Muscle of leg (tissue), 11 donors: ENCODE results near the gene WDR86. TPM values are rescaled to one million over a fixed set of nuclear protein-coding genes. Genes with fewer than 3 reads are reported as not detected.

Experiments used
- DNase-seq: peaks from one replicate; pipeline ENCODE4 v3.0.0; 2013
- H3K27ac ChIP-seq: one replicate; pipeline ENCODE4 v1.5.1; 2013; ENCODE audit warnings: mild to moderate bottlenecking, low read length, control low read depth
- H3K27me3 ChIP-seq: one replicate; pipeline ENCODE4 v1.6.1; 2013; ENCODE audit warnings: low read length; ENCODE audit not compliant: control insufficient read depth, insufficient read depth
- H3K36me3 ChIP-seq: one replicate; pipeline ENCODE4 v1.6.1; 2013; ENCODE audit warnings: low read length; ENCODE audit not compliant: control insufficient read depth, insufficient read depth
- H3K4me1 ChIP-seq: one replicate; pipeline ENCODE4 v1.6.1; 2013; ENCODE audit warnings: low read length; ENCODE audit not compliant: control insufficient read depth, insufficient read depth
- H3K4me3 ChIP-seq: one replicate; pipeline ENCODE4 v1.5.1; 2013; ENCODE audit warnings: low read length, control low read depth
- H3K9me3 ChIP-seq: replicated peaks from 2 replicates; pipeline ENCODE4 v1.6.1; 2013; ENCODE audit warnings: low read depth, low read length; ENCODE audit not compliant: control insufficient read depth
- WGBS: methylation state at CpG from one replicate; pipeline ENCODE4 v1.1.5; 2013; ENCODE audit warnings: missing lambda C conversion rate; ENCODE audit not compliant: insufficient coverage; 5-methylcytosine and 5-hydroxymethylcytosine counted together
- polyA plus RNA-seq, 8 donors: library from polyadenylated mRNA; unstranded; fragments of 120-200 nt; gene quantifications; one replicate each; pipeline versions ENCODE4 v1.2.1 to v1.2.3, GENCODE V29; 2013; ENCODE audit warnings: inconsistent platforms in 1 of 8, low replicate concordance in 1 of 8; ENCODE audit not compliant: insufficient read length in 8 of 8, insufficient read depth in 1 of 8
- total RNA-seq: library from RNA; stranded (reverse); fragments of 120-200 nt; gene quantifications from one replicate; pipeline ENCODE4 v1.2.4, GENCODE V29; 2013

The WDR86 gene
- total and polyA plus RNA-seq, 9 donors = 2.8 to 11.0 (median 5.3) TPM

GRCh38 chr7:151398446-151399304 is 11.2 kb downstream of the WDR86 start:
- Histone ChIP-seq H3K9me3 (peaks cover 4% of the 10 kb centered on the region), H3K4me3 (no peak overlapping the region), H3K36me3 (no peaks in the 10 kb centered on the region), H3K4me1 (no peaks in the 10 kb centered on the region), H3K27ac (no peak overlapping the region), H3K27me3 (no peaks in the 10 kb centered on the region)
- WGBS = 83% methylated on average over 18 of the region's 19 CpGs
- no peak for DNase-seq

GRCh38 chr7:151397026-151397425 is 12.8 kb downstream of the WDR86 start:
- H3K9me3 ChIP-seq = peaks cover 4% of the 10 kb centered on the region
- no peak overlapping the region for H3K27ac ChIP-seq
- no peak for DNase-seq
- no peak overlapping the region for H3K4me3 ChIP-seq
- no peaks in the 10 kb centered on the region for H3K27me3 ChIP-seq
- 84% methylated on average over 11 of the region's 13 CpGs for WGBS
- no peaks in the 10 kb centered on the region for H3K4me1 ChIP-seq
- no peaks in the 10 kb centered on the region for H3K36me3 ChIP-seq

GRCh38 chr7:151396328-151396970 is 13.4 kb downstream of the WDR86 start:
- H3K27me3 ChIP-seq = no peaks in the 10 kb centered on the region
- H3K4me3 ChIP-seq = no peak overlapping the region
- no peaks in the 10 kb centered on the region for H3K4me1 ChIP-seq
- WGBS = 75% methylated on average over 8 of the region's 10 CpGs
- H3K36me3 ChIP-seq = no peaks in the 10 kb centered on the region
- no peak for DNase-seq
- H3K9me3 ChIP-seq = peaks cover 4% of the 10 kb centered on the region
- no peak overlapping the region for H3K27ac ChIP-seq

- no peaks in the 10 kb centered on the region for H3K4me1 ChIP-seq
- no peaks in the 10 kb centered on the region for H3K27me3 ChIP-seq
- DNase-seq = no peak
- H3K9me3 ChIP-seq = peaks cover 4% of the 10 kb centered on the region
- H3K4me3 ChIP-seq = no peak overlapping the region
- H3K27ac ChIP-seq = no peak overlapping the region
- 78% methylated on average over 3 of the region's 13 CpGs for WGBS
- no peaks in the 10 kb centered on the region for H3K36me3 ChIP-seq
These were observed 14.8 kb downstream of the WDR86 start for GRCh38 chr7:151395036-151395367.

- no peak for DNase-seq
- H3K27ac ChIP-seq = no peak overlapping the region
- peaks cover 4% of the 10 kb centered on the region for H3K9me3 ChIP-seq
- no peak overlapping the region for H3K4me3 ChIP-seq
- no peaks in the 10 kb centered on the region for H3K4me1 ChIP-seq
- no peaks in the 10 kb centered on the region for H3K36me3 ChIP-seq
- 92% methylated on average over 27 of the region's 35 CpGs for WGBS
- no peaks in the 10 kb centered on the region for H3K27me3 ChIP-seq
These were observed 15.5 kb downstream of the WDR86 start for GRCh38 chr7:151394076-151395035.

GRCh38 chr7:151393031-151393977 is 16.5 kb downstream of the WDR86 start:
- H3K4me1 ChIP-seq = no peaks in the 10 kb centered on the region
- no peak overlapping the region for H3K4me3 ChIP-seq
- DNase-seq = no peak
- H3K9me3 ChIP-seq = peaks cover 4% of the 10 kb centered on the region
- H3K36me3 ChIP-seq = no peaks in the 10 kb centered on the region
- H3K27me3 ChIP-seq = no peaks in the 10 kb centered on the region
- WGBS = 62% methylated on average over 13 of the region's 31 CpGs
- H3K27ac ChIP-seq = no peak overlapping the region

GRCh38 chr7:151392426-151392825 is 17.4 kb downstream of the WDR86 start:
- no peak overlapping the region for H3K4me3 ChIP-seq
- H3K36me3 ChIP-seq = no peaks in the 10 kb centered on the region
- no peaks in the 10 kb centered on the region for H3K4me1 ChIP-seq
- WGBS = 81% methylated on average over 13 of the region's 13 CpGs
- no peaks in the 10 kb centered on the region for H3K27me3 ChIP-seq
- peaks cover under 1% of the 10 kb centered on the region for H3K9me3 ChIP-seq
- DNase-seq = no peak
- no peak overlapping the region for H3K27ac ChIP-seq

GRCh38 chr7:151392002-151392401 is 17.8 kb downstream of the WDR86 start:
- WGBS = 85% methylated on average over 4 of the region's 8 CpGs
- H3K27ac ChIP-seq = no peak overlapping the region

GRCh38 chr7:151391358-151391730 is 18.5 kb downstream of the WDR86 start:
- Histone ChIP-seq H3K9me3 (no peaks in the 10 kb centered on the region), H3K36me3 (no peaks in the 10 kb centered on the region), H3K27me3 (no peaks in the 10 kb centered on the region), H3K27ac (no peak overlapping the region), H3K4me3 (no peak overlapping the region), H3K4me1 (peaks cover 5% of the 10 kb centered on the region)
- WGBS = 75% methylated on average over 7 of the region's 9 CpGs
- DNase-seq = no peak

More at GRCh38 chr7:151392002-151392401, 17.8 kb downstream of the WDR86 start:
- Histone ChIP-seq H3K9me3 (no peaks in the 10 kb centered on the region), H3K36me3 (no peaks in the 10 kb centered on the region), H3K27me3 (no peaks in the 10 kb centered on the region), H3K4me3 (no peak overlapping the region), H3K4me1 (peaks cover 1% of the 10 kb centered on the region)
- no peak for DNase-seq
